ENCODE measurements around the gene LCE3B. TPM values are rescaled to one million over a fixed set of nuclear protein-coding genes. Genes with fewer than 3 reads are reported as not detected.

The LCE3B gene
- polyA plus RNA-seq, 1 of the 3 experiments (the other 2 are of a cell fraction): not detected

GRCh38 chr1:152658649-152659048, 45.0 kb downstream of the LCE3B start:
- H3K4me2 ChIP-seq: no peak overlapping the region
- CTCF ChIA-PET: no interaction called here
- H2AFZ ChIP-seq (ENCODE audit: low read depth): no peak overlapping the region
- H3K4me1 ChIP-seq (ENCODE audit: control insufficient read depth in 1 of 2, insufficient read depth in 2 of 2, low read depth in 1 of 2, low read length in 1 of 2): no peaks in the 10 kb centered on the region
- no peak for DNase-seq
- POLR2A ChIA-PET: no interaction called here
- TF ChIP-seq NFIC (IDR thresholded peaks at IDR 0.05; ENCODE audit: borderline replicate concordance) (no peak), REST (IDR thresholded peaks at IDR 0.05; ENCODE audit: low read depth, low read length) (no peak), RXRA (IDR thresholded peaks at IDR 0.05; ENCODE audit: borderline replicate concordance, low read depth) (no peak), TCF12 (IDR thresholded peaks at IDR 0.05) (no peak), MXI1 (IDR thresholded peaks at IDR 0.05; ENCODE audit: low read depth, low read length) (no peak), POLR2AphosphoS5 (IDR thresholded peaks at IDR 0.05; ENCODE audit: low read depth, low read length) (no peak), SIN3A (IDR thresholded peaks at IDR 0.05; ENCODE audit: borderline replicate concordance, low read depth, low read length) (no peak), FOXJ3 (CRISPR knock-in tag; IDR thresholded peaks at IDR 0.05) (no peak)
- WGBS (ENCODE audit: low lambda C conversion rate): 0% methylated on average over 3 of the region's 3 CpGs
- no peaks in the 10 kb centered on the region for H3K9me2 ChIP-seq
- H3K9me3 ChIP-seq: no peaks in the 10 kb centered on the region
- no peaks in the 10 kb centered on the region for H3K79me2 ChIP-seq (ENCODE audit: insufficient read depth)
- no peak overlapping the region for H3K9ac ChIP-seq
- H3F3A ChIP-seq (replicated peaks; ENCODE audit: insufficient read depth): peaks cover 6% of the 10 kb centered on the region
- H3K27me3 ChIP-seq (ENCODE audit: insufficient read depth): no peaks in the 10 kb centered on the region
- H3K27ac ChIP-seq (ENCODE audit: low read depth in 2 of 2, low read length in 1 of 2): no peak overlapping the region
- no peak overlapping the region for H3K4me3 ChIP-seq (ENCODE audit: low read depth in 2 of 2, low read length in 1 of 2)
- no peaks in the 10 kb centered on the region for H3K36me3 ChIP-seq (replicated peaks in 1 of 2; ENCODE audit: control insufficient read depth in 1 of 2, insufficient read depth in 2 of 2, low read length in 1 of 2)
- H4K20me1 ChIP-seq (ENCODE audit: insufficient read depth): no peaks in the 10 kb centered on the region

GRCh38 chr1:152663098-152663497, 49.5 kb downstream of the LCE3B start, which contains the start of gene LCE2D:
Gene LCE2D (plus strand): TSS chr1:152663380. CDS start chr1:152664106, 726 bp downstream.
- H3K9ac ChIP-seq: no peak within 1 kb of the TSS
- DNase-seq: no peak
- H3K36me3 ChIP-seq (replicated peaks in 1 of 2; ENCODE audit: control insufficient read depth in 1 of 2, insufficient read depth in 2 of 2, low read length in 1 of 2): no peaks in the 10 kb centered on the region
- H3K4me1 ChIP-seq (ENCODE audit: control insufficient read depth in 1 of 2, insufficient read depth in 2 of 2, low read depth in 1 of 2, low read length in 1 of 2): no peaks in the 10 kb centered on the region
- H3K9me3 ChIP-seq: no peaks in the 10 kb centered on the region
- H3K79me2 ChIP-seq (ENCODE audit: insufficient read depth): no peaks in the 10 kb centered on the region
- no peaks in the 10 kb centered on the region for H4K20me1 ChIP-seq (ENCODE audit: insufficient read depth)
- WGBS (ENCODE audit: low lambda C conversion rate): 0% methylated on average over 3 of the region's 3 CpGs
- no peak within 1 kb of the TSS for H2AFZ ChIP-seq (ENCODE audit: low read depth)
- no peak within 1 kb of the TSS for H3K27ac ChIP-seq (ENCODE audit: low read depth in 2 of 2, low read length in 1 of 2)
- no peak within 1 kb of the TSS for H3K4me2 ChIP-seq
- ChIA-PET POLR2A (no interaction called here), CTCF (interaction anchor here (5.2 kb wide), 1 partner anchor 9 kb away, joined by 32 read pairs; no protein-coding TSS in a partner anchor)
- H3K9me2 ChIP-seq: no peaks in the 10 kb centered on the region
- H3K4me3 ChIP-seq (ENCODE audit: low read depth in 2 of 2, low read length in 1 of 2): no peak within 1 kb of the TSS
- no peaks in the 10 kb centered on the region for H3K27me3 ChIP-seq (ENCODE audit: insufficient read depth)
- H3F3A ChIP-seq (replicated peaks; ENCODE audit: insufficient read depth): no peaks in the 10 kb centered on the region
- no peak for TF ChIP-seq SIN3A (IDR thresholded peaks at IDR 0.05; ENCODE audit: borderline replicate concordance, low read depth, low read length)
- no peak for TF ChIP-seq YY1 (IDR thresholded peaks at IDR 0.05; ENCODE audit: low read depth)
- TF ChIP-seq IRF3 (IDR thresholded peaks at IDR 0.05; ENCODE audit: low read depth, low read length): no peak
- TF ChIP-seq ELF1 (IDR thresholded peaks at IDR 0.05): no peak
- TF ChIP-seq GABPA (IDR thresholded peaks at IDR 0.05; ENCODE audit: low read depth): no peak
- TF ChIP-seq SMC3 (IDR thresholded peaks at IDR 0.05; ENCODE audit: low read depth, low read length): no peak
- no peak for TF ChIP-seq TCF12 (IDR thresholded peaks at IDR 0.05)
- no peak for TF ChIP-seq USF2 (IDR thresholded peaks at IDR 0.05; ENCODE audit: borderline replicate concordance, low read depth, low read length)
- TF ChIP-seq NFIC (IDR thresholded peaks at IDR 0.05; ENCODE audit: borderline replicate concordance): no peak
- TF ChIP-seq MEF2A (IDR thresholded peaks at IDR 0.05; ENCODE audit: borderline replicate concordance, low read depth): no peak
- TF ChIP-seq RFX5 (IDR thresholded peaks at IDR 0.05; ENCODE audit: low read length): no peak
- no peak for TF ChIP-seq JUND (IDR thresholded peaks at IDR 0.05)
- TF ChIP-seq PBX3 (IDR thresholded peaks at IDR 0.05): no peak
- no peak for TF ChIP-seq CTCF (IDR thresholded peaks at IDR 0.05)

Data from SK-N-SH (cell line).